Breast epithelium (tissue), 4 donors: ENCODE measurements around the gene CERS1. TPM values are rescaled to one million over a fixed set of nuclear protein-coding genes. Genes with fewer than 3 reads are reported as not detected.

Source experiments
- DNase-seq, 2 donors: peaks; one replicate each; pipeline ENCODE4 v3.0.0-alpha.2; 2019; ENCODE audit warnings: low spot score in 2 of 2
- H3K27ac ChIP-seq, 2 donors: fragments of 200-600 bp; sonication (generic) in 1 of 2; one replicate each; pipeline ENCODE4 v1.5.1; 2016 to 2019; ENCODE audit warnings: mild to moderate bottlenecking in 1 of 2
- H3K27me3 ChIP-seq, 2 donors: fragments of 200-600 bp; sonication (generic) in 1 of 2; one replicate each; pipeline versions ENCODE4 v1.5.1 to v1.6.0; 2017 to 2019; ENCODE audit warnings: control low read depth in 1 of 2, mild to moderate bottlenecking in 1 of 2
- H3K36me3 ChIP-seq: fragments of 200-600 bp; one replicate; pipeline ENCODE4 v1.5.1; 2019
- H3K4me1 ChIP-seq, 2 donors: fragments of 200-600 bp; sonication (generic); one replicate each; pipeline ENCODE4 v1.5.1; 2016 to 2019; ENCODE audit warnings: control low read depth in 1 of 2
- H3K4me3 ChIP-seq, 3 donors: fragments of 200-600 bp; sonication (generic); 1 replicate in 2 of 3; 2 replicates in 1 of 3; pipeline ENCODE4 v1.5.1; 2016 to 2019; ENCODE audit warnings: mild to moderate bottlenecking in 3 of 3, moderate library complexity in 2 of 3
- H3K9me3 ChIP-seq, 2 donors: fragments of 200-600 bp; sonication (generic) in 1 of 2; one replicate each; pipeline ENCODE4 v1.5.1; 2016 to 2019; ENCODE audit warnings: control low read depth in 1 of 2
- POLR2A ChIP-seq: fragments of 450-650 bp; IDR thresholded peaks from one replicate; pipeline ENCODE4 v1.6.1; 2016; ENCODE audit warnings: antibody characterized with exemption, mild to moderate bottlenecking, moderate library complexity
- POLR2AphosphoS5 ChIP-seq, 3 donors: sonication (generic); formaldehyde crosslinking; IDR thresholded peaks; one replicate each; pipeline ENCODE4 v1.6.1; 2017; ENCODE audit warnings: antibody characterized with exemption in 3 of 3
- intact Hi-C: fragments of 100-400 bp; cut with DNase I; formaldehyde crosslinking; loops from one replicate; pipeline ENCODE4 v1.15.1; 2023; ENCODE audit warnings: low total_unique reads
- total RNA-seq, 3 donors: library from RNA; depleted of rRNA; stranded (reverse); fragments of >200 nt; gene quantifications; one replicate each; pipeline ENCODE4 v1.1.0, GENCODE V29; 2016
- TF ChIP-seq, protein P1 (sequence below), 3 donors: fragments of 450-650 bp; IDR thresholded peaks; one replicate each; pipeline ENCODE4 v1.5.1; 2016 to 2017; ENCODE audit warnings: antibody characterized with exemption in 3 of 3, mild to moderate bottlenecking in 3 of 3, moderate library complexity in 3 of 3

CERS1 gene
- total RNA-seq, 3 donors from 2014 or later, result 0.29 to 0.66 TPM; not detected in 1

DNA sequence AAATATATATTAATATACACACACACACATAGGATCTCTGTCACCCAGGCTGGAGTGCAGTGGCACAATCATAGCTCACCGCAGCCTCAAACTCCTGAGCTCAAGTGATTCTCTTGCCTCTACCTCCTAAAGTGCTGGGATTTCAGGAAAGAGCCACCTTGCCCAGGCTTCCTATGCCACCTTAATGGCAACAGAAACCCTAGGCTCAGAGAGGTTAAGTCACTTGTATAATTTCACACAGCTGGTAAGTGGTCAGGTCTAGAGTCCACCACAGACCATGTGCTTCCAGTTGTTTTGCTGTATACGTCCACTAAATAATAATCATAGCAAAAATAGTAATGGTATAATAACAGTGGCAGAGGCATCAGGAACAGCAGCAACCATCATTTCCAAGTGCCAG, 65.5 kb downstream of the CERS1 start:
- intact Hi-C loops, result no loop called here
- H3K27me3 ChIP-seq, result no peaks in the 10 kb centered on the region
- peaks cover 0 to 9% of the 10 kb centered on the region in 2 donors for H3K9me3 ChIP-seq
- no peak overlapping the region for H3K27ac ChIP-seq
- H3K36me3 ChIP-seq, result no peaks in the 10 kb centered on the region
- TF ChIP-seq POLR2A, result no peak
- TF ChIP-seq POLR2AphosphoS5 (IDR thresholded peaks at IDR 0.05), result no peak
- TF ChIP-seq, protein P1, sequence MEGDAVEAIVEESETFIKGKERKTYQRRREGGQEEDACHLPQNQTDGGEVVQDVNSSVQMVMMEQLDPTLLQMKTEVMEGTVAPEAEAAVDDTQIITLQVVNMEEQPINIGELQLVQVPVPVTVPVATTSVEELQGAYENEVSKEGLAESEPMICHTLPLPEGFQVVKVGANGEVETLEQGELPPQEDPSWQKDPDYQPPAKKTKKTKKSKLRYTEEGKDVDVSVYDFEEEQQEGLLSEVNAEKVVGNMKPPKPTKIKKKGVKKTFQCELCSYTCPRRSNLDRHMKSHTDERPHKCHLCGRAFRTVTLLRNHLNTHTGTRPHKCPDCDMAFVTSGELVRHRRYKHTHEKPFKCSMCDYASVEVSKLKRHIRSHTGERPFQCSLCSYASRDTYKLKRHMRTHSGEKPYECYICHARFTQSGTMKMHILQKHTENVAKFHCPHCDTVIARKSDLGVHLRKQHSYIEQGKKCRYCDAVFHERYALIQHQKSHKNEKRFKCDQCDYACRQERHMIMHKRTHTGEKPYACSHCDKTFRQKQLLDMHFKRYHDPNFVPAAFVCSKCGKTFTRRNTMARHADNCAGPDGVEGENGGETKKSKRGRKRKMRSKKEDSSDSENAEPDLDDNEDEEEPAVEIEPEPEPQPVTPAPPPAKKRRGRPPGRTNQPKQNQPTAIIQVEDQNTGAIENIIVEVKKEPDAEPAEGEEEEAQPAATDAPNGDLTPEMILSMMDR (IDR thresholded peaks at IDR 0.05), result no peak
- DNase-seq, result no peak
- H3K4me3 ChIP-seq, result no peak overlapping the region
- no peaks in the 10 kb centered on the region for H3K4me1 ChIP-seq

DNA sequence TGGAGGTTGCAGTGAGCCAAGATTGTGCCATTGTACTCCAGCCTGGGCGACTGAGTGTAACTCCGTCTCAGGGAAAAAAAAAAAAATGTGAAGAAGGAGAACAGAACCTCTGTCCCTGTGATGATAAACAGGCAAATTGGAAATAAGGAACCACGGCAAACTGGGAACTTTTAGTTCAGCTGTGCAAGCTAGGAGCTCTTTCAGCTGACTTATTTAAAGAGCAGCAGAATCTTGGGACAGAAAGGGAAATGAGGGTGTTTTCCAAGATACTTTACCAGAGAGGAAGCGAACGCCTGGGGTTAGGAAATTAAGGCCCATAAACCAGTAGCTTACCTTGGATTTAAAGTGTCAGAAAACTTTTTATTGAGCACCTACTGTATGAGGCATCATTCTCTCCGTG, 67.2 kb downstream of the CERS1 start:
- Histone ChIP-seq H3K4me1 (no peaks in the 10 kb centered on the region), H3K36me3 (no peaks in the 10 kb centered on the region), H3K4me3 (no peak overlapping the region), H3K27me3 (no peaks in the 10 kb centered on the region), H3K9me3 (peaks cover 0 to 9% of the 10 kb centered on the region in 2 donors), H3K27ac (no peak overlapping the region)
- TF ChIP-seq, protein P1 (IDR thresholded peaks at IDR 0.05), result no peak
- no peak for TF ChIP-seq POLR2A
- TF ChIP-seq POLR2AphosphoS5 (IDR thresholded peaks at IDR 0.05), result no peak
- intact Hi-C loops, result no loop called here
- no peak for DNase-seq

Other genes starting within 250 kb of the CERS1 start
- gene CRTC1, start 212.5 kb downstream of the CERS1 start, total RNA-seq, result 1 to 10 TPM; 4.8 to 6.1 (median 5.9) TPM
- 1 to 10 TPM; 1.0 to 4.9 (median 2.2) TPM for gene COMP, start 104.9 kb downstream of the CERS1 start, total RNA-seq
- 10 to 100 TPM; 59.8 to 83.6 (median 75.2) TPM for gene UPF1, start 64.2 kb downstream of the CERS1 start, total RNA-seq
- 100 to 1,000 TPM; 144 to 204 (median 190) TPM for gene COPE, start 23.2 kb upstream of the CERS1 start, total RNA-seq
- gene DDX49, start 23.6 kb upstream of the CERS1 start, total RNA-seq, result 10 to 100 TPM; 34.1 to 44.9 (median 40.2) TPM
- 10 to 100 TPM; 34.2 to 62.6 (median 56.6) TPM for gene HOMER3, start 45.1 kb upstream of the CERS1 start, total RNA-seq
- 10 to 100 TPM; 27.8 to 58.1 (median 56.0) TPM for gene SUGP2, start 137.4 kb upstream of the CERS1 start, total RNA-seq
- 10 to 100 TPM; 20.3 to 29.5 (median 27.7) TPM for gene ARMC6, start 137.4 kb upstream of the CERS1 start, total RNA-seq
- 10 to 100 TPM in 1 of 3 donors, 1 to 10 TPM in 2; 6.4 to 12.8 (median 9.8) TPM for gene SLC25A42, start 167.8 kb upstream of the CERS1 start, total RNA-seq
- gene TMEM161A, start 242.3 kb upstream of the CERS1 start, total RNA-seq, result 10 to 100 TPM; 13.8 to 20.3 (median 18.0) TPM